Measurements from ENCODE around the gene COL26A1. TPM values are rescaled to one million over a fixed set of nuclear protein-coding genes. Genes with fewer than 3 reads are reported as not detected.

Gene COL26A1
- polyA plus RNA-seq, 1 donor (not counting 4 experiments of a cell fraction or from before 2014, with no cell fraction given): not detected

GRCh38 chr7:101553018-101553770 lies 190.5 kb downstream of the COL26A1 start:
- Histone ChIP-seq H3K4me1 (ENCODE audit: control insufficient read depth, extremely low read depth, insufficient read depth, low read length) (no peaks in the 10 kb centered on the region), H2AFZ (ENCODE audit: control insufficient read depth, low read length) (no peak overlapping the region), H3K79me2 (ENCODE audit: control insufficient read depth, insufficient read depth, low read length) (no peaks in the 10 kb centered on the region), H3K9me3 (ENCODE audit: control insufficient read depth, low read depth, low read length) (no peaks in the 10 kb centered on the region), H3K36me3 (ENCODE audit: control insufficient read depth in 2 of 2, extremely low read depth in 1 of 2, insufficient read depth in 2 of 2, low read length in 2 of 2) (no peaks in the 10 kb centered on the region), H3K4me2 (ENCODE audit: control insufficient read depth, extremely low read depth, insufficient read depth, low read depth, low read length) (no peak overlapping the region), H3K9me1 (ENCODE audit: control insufficient read depth, extremely low read depth, insufficient read depth, low read length) (no peaks in the 10 kb centered on the region), H3K27ac (ENCODE audit: control insufficient read depth, insufficient read depth, low read length) (no peak overlapping the region), H4K20me1 (ENCODE audit: control insufficient read depth, extremely low read depth, insufficient read depth, low read length) (no peaks in the 10 kb centered on the region), H3K27me3 (ENCODE audit: control insufficient read depth, extremely low read depth, insufficient read depth, low read length) (no peaks in the 10 kb centered on the region), H3K4me3 (ENCODE audit: control insufficient read depth in 2 of 3, extremely low read depth in 1 of 3, insufficient read depth in 2 of 3, low read depth in 1 of 3, low read length in 3 of 3) (no peak overlapping the region), H3K9ac (ENCODE audit: control insufficient read depth, extremely low read depth, insufficient read depth, low read length) (no peak overlapping the region)
- dilution Hi-C loops (cut with MboI; ENCODE audit: extremely low pct_ligation_motif_present, low sequenced_read_pairs): no loop called here
- TF ChIP-seq CTCF (optimal IDR thresholded peaks at IDR 0.05 in 1 of 3, IDR thresholded peaks at IDR 0.05 in 1 of 3, conservative IDR thresholded peaks at IDR 0.05 in 1 of 3; ENCODE audit: extremely low read depth in 1 of 3, insufficient read depth in 2 of 3, low read length in 3 of 3): no peak
- TF ChIP-seq EZH2 (IDR thresholded peaks at IDR 0.05; ENCODE audit: low read length): no peak
- DNase-seq (ENCODE audit: low read depth, low spot score) (no peak), FAIRE-seq (no peak)

- no peak for DNase-seq (ENCODE audit: low read depth, low spot score)
- H2AFZ ChIP-seq (ENCODE audit: control insufficient read depth, low read length): no peak overlapping the region
- no peak overlapping the region for H3K4me3 ChIP-seq (ENCODE audit: control insufficient read depth in 2 of 3, extremely low read depth in 1 of 3, insufficient read depth in 2 of 3, low read depth in 1 of 3, low read length in 3 of 3)
- H3K36me3 ChIP-seq (ENCODE audit: control insufficient read depth in 2 of 2, extremely low read depth in 1 of 2, insufficient read depth in 2 of 2, low read length in 2 of 2): no peaks in the 10 kb centered on the region
- FAIRE-seq: no peak
- H3K79me2 ChIP-seq (ENCODE audit: control insufficient read depth, insufficient read depth, low read length): no peaks in the 10 kb centered on the region
- no peak overlapping the region for H3K9ac ChIP-seq (ENCODE audit: control insufficient read depth, extremely low read depth, insufficient read depth, low read length)
- no peak overlapping the region for H3K4me2 ChIP-seq (ENCODE audit: control insufficient read depth, extremely low read depth, insufficient read depth, low read depth, low read length)
- dilution Hi-C loops (cut with MboI; ENCODE audit: extremely low pct_ligation_motif_present, low sequenced_read_pairs): no loop called here
- no peak overlapping the region for H3K27ac ChIP-seq (ENCODE audit: control insufficient read depth, insufficient read depth, low read length)
- no peaks in the 10 kb centered on the region for H3K27me3 ChIP-seq (ENCODE audit: control insufficient read depth, extremely low read depth, insufficient read depth, low read length)
- H4K20me1 ChIP-seq (ENCODE audit: control insufficient read depth, extremely low read depth, insufficient read depth, low read length): no peaks in the 10 kb centered on the region
- no peaks in the 10 kb centered on the region for H3K9me1 ChIP-seq (ENCODE audit: control insufficient read depth, extremely low read depth, insufficient read depth, low read length)
- no peak for TF ChIP-seq EZH2 (IDR thresholded peaks at IDR 0.05; ENCODE audit: low read length)
- no peak for TF ChIP-seq CTCF (optimal IDR thresholded peaks at IDR 0.05 in 1 of 3, IDR thresholded peaks at IDR 0.05 in 1 of 3, conservative IDR thresholded peaks at IDR 0.05 in 1 of 3; ENCODE audit: extremely low read depth in 1 of 3, insufficient read depth in 2 of 3, low read length in 3 of 3)
- H3K4me1 ChIP-seq (ENCODE audit: control insufficient read depth, extremely low read depth, insufficient read depth, low read length): no peaks in the 10 kb centered on the region
- no peaks in the 10 kb centered on the region for H3K9me3 ChIP-seq (ENCODE audit: control insufficient read depth, low read depth, low read length)
These were observed 191.2 kb downstream of the COL26A1 start for GRCh38 chr7:101553771-101554445.

All from keratinocyte (primary cell).